ENCODE data around the gene ADSL. TPM values are rescaled to one million over a fixed set of nuclear protein-coding genes. Genes with fewer than 3 reads are reported as not detected.
A peak's percentile ranks its signal among the peaks of the same experiment; 100 is the strongest.

Gene ADSL
- total and polyA plus RNA-seq, 9 of the 15 experiments (the other 6 are each of a cell fraction or from before 2014, with no cell fraction given) = 112 to 322 (median 146) TPM

DNA sequence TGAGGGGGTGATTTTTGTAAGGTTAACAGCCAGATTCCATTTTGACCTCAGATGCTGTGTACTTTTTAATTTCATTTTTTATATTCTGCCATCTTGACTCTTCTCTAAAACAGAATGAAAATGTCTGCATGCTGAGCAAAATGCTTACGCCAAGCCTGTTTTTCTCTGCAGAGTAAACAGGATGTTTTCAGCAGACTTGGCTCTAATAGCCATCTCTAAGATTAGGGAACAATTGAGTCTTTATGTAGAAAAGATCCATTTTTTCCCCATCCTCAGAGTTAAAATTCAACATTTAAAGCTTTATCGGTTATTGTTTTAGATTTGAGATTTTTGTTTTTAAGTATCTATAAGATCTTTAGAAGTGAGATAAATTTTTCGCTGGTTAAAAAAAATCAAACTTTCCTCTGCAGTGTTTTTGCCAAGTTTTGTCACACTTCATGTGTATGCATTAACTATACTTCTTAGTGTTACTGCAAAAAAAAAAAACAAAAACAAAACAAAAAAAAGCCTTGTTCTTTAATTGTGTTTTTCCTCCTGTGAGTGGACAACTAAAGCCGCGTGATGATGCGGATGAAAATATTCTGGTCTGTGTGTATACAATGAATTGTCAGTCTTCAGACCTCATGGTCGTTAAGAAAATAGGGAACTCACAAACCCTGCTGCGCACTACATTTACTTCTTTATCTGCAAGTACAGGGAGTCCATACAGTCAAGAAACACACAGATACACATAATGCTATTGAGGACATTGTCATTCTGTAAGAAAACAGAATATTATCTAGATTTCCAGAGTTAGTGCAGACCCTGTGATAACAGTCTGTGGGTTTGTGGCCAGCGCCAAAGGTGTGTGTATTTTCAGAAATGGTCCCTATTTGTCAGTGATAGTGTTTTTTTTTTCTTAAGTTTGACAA, 17.5 kb upstream of the ADSL start (continued):
- TF ChIP-seq SMARCB1 (IDR thresholded peaks at IDR 0.05; ENCODE audit: insufficient read length, low read depth) (no peak), ZNF165 (CRISPR knock-in tag; IDR thresholded peaks at IDR 0.05; ENCODE audit: borderline replicate concordance) (no peak), SETDB1 (IDR thresholded peaks at IDR 0.05; ENCODE audit: low read length) (no peak), ZNF311 (CRISPR knock-in tag; IDR thresholded peaks at IDR 0.05) (no peak; the same call in 1 of the 2 replicates), SNRNP70 (optimal IDR thresholded peaks at IDR 0.05; ENCODE audit: low read depth, low read length) (no peak), ZNF764 (CRISPR knock-in tag; IDR thresholded peaks at IDR 0.05; ENCODE audit: low read depth) (no peak), PHB2 (IDR thresholded peaks at IDR 0.05; ENCODE audit: low read depth) (peak; percentile 88), BRF2 (IDR thresholded peaks at IDR 0.05; ENCODE audit: borderline replicate concordance, insufficient read depth, insufficient read length) (no peak), ZNF133 (CRISPR knock-in tag; IDR thresholded peaks at IDR 0.05) (no peak), MYBL2 (IDR thresholded peaks at IDR 0.05; ENCODE audit: low read depth) (no peak; the same call in 1 of the 2 replicates), MYBL2 (CRISPR knock-in tag; IDR thresholded peaks at IDR 0.05; ENCODE audit: borderline replicate concordance) (no peak)
- TF ChIP-seq, protein P1, sequence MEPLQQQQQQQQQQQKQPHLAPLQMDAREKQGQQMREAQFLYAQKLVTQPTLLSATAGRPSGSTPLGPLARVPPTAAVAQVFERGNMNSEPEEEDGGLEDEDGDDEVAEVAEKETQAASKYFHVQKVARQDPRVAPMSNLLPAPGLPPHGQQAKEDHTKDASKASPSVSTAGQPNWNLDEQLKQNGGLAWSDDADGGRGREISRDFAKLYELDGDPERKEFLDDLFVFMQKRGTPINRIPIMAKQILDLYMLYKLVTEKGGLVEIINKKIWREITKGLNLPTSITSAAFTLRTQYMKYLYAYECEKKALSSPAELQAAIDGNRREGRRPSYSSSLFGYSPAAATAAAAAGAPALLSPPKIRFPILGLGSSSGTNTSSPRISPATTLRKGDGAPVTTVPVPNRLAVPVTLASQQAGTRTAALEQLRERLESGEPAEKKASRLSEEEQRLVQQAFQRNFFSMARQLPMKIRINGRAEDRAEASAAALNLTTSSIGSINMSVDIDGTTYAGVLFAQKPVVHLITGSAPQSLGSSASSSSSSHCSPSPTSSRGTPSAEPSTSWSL (CRISPR knock-in tag; IDR thresholded peaks at IDR 0.05; ENCODE audit: borderline replicate concordance) = no peak
- TF ChIP-seq, protein P2, sequence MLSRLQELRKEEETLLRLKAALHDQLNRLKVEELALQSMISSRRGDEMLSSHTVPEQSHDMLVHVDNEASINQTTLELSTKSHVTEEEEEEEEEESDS (CRISPR knock-in tag; IDR thresholded peaks at IDR 0.05) = no peak

Data from K562 (cell line).